ENCODE measurements around the gene INTS12.

Gene INTS12

DNA sequence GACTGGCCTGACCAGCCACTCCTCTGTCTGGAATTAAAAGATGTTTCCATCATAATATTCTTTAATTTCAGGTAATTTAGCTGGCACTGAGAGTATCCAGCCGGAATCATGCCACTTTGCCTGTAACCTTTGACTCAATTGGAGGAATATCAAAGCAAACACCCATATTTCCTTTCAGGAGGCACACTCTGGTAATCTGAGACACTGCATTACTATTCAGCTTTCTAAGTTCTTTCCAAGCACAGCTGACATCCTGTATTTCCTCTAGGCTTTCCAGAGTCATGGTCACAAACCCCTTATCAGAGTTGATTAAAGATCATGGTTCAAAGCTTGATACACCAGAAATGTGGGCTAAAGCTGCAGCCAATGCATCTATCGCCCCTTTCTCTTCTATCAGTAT lies 29.3 kb downstream of the INTS12 start:
- FAIRE-seq = no peak
- DNase-seq (ENCODE audit: insufficient read length, low spot score) = no peak
- TF ChIP-seq, protein P1, sequence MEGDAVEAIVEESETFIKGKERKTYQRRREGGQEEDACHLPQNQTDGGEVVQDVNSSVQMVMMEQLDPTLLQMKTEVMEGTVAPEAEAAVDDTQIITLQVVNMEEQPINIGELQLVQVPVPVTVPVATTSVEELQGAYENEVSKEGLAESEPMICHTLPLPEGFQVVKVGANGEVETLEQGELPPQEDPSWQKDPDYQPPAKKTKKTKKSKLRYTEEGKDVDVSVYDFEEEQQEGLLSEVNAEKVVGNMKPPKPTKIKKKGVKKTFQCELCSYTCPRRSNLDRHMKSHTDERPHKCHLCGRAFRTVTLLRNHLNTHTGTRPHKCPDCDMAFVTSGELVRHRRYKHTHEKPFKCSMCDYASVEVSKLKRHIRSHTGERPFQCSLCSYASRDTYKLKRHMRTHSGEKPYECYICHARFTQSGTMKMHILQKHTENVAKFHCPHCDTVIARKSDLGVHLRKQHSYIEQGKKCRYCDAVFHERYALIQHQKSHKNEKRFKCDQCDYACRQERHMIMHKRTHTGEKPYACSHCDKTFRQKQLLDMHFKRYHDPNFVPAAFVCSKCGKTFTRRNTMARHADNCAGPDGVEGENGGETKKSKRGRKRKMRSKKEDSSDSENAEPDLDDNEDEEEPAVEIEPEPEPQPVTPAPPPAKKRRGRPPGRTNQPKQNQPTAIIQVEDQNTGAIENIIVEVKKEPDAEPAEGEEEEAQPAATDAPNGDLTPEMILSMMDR (IDR thresholded peaks at IDR 0.05; ENCODE audit: insufficient read depth, missing control alignments) = no peak

DNA sequence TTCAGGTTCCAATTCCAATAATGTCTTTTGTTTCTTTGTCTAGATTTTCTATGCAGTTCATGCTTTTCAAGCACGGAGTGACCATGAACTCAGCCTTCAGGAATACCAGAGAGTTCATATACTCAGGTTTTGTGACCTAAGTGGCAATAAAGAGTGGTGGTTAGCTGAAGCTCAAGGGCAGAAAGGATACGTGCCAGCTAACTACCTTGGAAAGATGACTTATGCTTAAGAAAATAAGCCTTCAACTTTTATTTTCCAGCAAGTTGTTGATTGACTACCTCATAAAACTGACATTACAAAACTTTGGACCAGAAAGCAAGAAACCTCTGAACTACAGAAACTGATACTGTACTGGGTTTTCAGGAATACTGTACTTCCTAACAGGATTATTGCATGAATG lies 30.8 kb downstream of the INTS12 start:
- TF ChIP-seq, protein P1 (IDR thresholded peaks at IDR 0.05; ENCODE audit: insufficient read depth, missing control alignments) = no peak
- no peak for DNase-seq (ENCODE audit: insufficient read length, low spot score)
- FAIRE-seq = no peak

DNA sequence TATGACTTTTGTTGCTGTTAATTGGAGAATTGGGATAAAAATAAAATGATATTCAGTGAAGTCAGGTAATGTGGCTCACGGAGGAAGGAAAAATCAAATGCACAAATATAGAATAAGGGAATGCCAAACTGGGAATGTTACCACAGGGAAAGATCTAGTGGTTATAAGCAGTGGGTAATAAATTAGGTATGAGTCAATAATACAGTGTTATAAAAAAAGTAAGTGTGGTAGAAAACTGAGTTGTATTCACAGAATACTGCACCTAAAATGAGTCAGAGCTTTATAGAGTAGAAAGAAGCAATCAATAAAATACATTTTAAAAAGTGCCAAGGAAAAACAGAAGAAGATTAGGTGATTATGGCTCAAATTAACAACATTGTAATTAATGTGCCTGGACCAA lies 34.5 kb downstream of the INTS12 start:
- TF ChIP-seq, protein P1 (IDR thresholded peaks at IDR 0.05; ENCODE audit: insufficient read depth, missing control alignments) = no peak
- FAIRE-seq = no peak

DNA sequence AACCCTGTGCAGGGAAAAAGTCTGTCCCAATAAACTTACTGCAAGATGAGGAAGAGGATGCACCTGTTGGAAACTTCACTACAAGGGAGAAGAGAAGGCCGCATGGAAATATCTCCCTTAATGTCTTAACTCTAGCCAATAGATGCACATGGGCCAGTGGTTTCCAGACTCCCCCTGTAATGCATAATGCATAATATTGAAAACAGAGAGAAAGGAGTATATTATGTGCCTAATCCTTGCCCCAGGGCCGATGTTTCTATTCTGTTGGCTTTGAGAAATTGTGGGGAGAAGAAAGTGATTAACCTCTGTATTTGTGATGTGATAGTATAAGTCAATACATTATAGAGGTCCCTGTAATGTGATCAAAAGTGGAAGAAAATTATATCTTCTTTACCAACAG lies 37.2 kb downstream of the INTS12 start:
- FAIRE-seq (no peak), DNase-seq (ENCODE audit: insufficient read length, low spot score) (no peak)
- TF ChIP-seq, protein P1 (IDR thresholded peaks at IDR 0.05; ENCODE audit: insufficient read depth, missing control alignments) = no peak

More for the DNA sequence above, 34.5 kb downstream of the INTS12 start:
- no peak for DNase-seq (ENCODE audit: insufficient read length, low spot score)

DNA sequence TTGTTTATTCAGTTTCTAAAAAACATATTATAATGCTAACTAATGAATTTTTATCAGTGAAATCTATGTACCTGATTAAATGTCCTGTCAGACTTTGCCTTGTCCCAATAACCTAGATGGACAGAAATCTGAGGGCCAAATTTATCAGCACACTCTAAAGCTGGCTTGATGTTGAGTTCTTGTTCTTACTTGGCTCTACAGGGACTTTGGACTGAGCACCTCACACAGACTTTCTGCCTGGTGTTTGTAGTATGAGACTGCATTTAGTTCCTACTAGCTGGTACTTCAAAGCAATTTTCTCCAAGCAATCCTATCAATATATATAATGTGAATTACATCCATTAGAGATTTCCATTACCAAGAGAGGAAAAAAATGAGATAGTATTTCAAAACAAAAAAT lies 37.8 kb downstream of the INTS12 start:
- no peak for DNase-seq (ENCODE audit: insufficient read length, low spot score)
- TF ChIP-seq, protein P1 (IDR thresholded peaks at IDR 0.05; ENCODE audit: insufficient read depth, missing control alignments) = no peak
- FAIRE-seq = no peak

DNA sequence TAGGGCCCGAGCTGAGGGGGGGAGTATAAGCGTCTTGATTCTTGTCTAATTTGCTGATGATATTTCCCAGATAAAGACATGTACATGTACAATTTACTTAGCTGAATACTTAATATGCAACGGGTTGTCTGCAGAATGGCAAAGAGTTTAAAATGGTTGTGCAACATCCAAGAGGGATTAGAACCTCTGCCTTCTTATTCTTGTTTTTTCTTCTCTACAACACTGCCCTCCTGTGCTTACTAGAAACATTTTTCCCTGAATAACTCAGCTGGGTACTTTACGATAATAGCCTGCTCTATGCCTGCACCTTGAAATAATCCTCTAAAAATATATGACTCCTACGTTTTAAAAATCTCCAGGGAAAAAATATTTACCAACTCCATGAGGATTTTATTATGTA lies 41.8 kb downstream of the INTS12 start:
- FAIRE-seq (no peak), DNase-seq (ENCODE audit: insufficient read length, low spot score) (no peak)
- TF ChIP-seq, protein P1 (IDR thresholded peaks at IDR 0.05; ENCODE audit: insufficient read depth, missing control alignments) = peak; percentile 39

DNA sequence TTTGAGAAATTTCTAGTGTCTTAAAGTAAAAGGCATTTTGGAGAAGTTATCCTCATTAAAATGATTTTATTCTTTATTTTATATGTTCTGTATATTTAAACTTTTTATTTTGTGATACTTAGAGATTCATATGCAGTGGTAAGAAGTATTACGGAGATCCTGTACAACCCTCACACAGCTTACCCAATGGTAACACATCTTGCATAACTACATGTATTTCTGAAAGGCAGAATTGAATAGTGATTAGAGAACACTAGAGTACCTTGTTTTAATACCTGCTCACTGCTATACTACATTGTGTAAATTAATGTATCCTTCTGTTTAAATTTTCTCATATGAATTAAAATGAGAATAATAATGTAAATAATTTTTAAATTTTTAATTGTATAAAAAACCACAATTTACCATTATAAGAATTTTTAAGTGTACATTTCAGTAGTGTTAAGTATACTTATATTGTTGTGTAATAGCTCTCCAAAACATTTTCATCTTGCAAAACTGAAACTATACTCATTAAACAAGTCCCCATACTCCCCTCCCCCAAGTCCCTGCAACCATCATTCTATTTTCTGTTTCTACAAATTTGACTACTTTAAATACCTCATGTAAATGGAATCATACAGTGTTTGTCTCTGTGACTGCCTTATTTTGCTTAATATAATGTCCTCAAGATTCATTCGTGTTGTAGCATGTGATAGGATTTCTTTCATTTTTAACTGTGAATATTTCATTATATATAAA lies 45.4 kb downstream of the INTS12 start:
- no peak for DNase-seq (ENCODE audit: insufficient read length, low spot score)
- TF ChIP-seq, protein P1 (IDR thresholded peaks at IDR 0.05; ENCODE audit: insufficient read depth, missing control alignments) = no peak
- no peak for FAIRE-seq

All from D721Med (cell line).